GM23248 (cell line): ENCODE measurements around the gene ALDH3B1. TPM values are rescaled to one million over a fixed set of nuclear protein-coding genes. Genes with fewer than 3 reads are reported as not detected.

ENCODE experiments used
- DNase-seq: peaks from one replicate; pipeline ENCODE4 v3.0.0-alpha.2; 2015
- H2AFZ ChIP-seq: fragments of 200-600 bp; sonication (generic); 2 replicates; pipeline ENCODE4 v1.6.1; 2016; ENCODE audit warnings: antibody characterized with exemption
- H3F3A ChIP-seq: fragments of 200-600 bp; sonication (generic); 2 replicates; pipeline ENCODE4 v1.6.1; 2016; ENCODE audit warnings: mild to moderate bottlenecking, antibody characterized with exemption, mixed run types; ENCODE audit not compliant: insufficient read depth
- H3K27ac ChIP-seq: fragments of 200-600 bp; sonication (generic); 2 replicates; pipeline ENCODE4 v1.5.1; 2016; ENCODE audit warnings: mild to moderate bottlenecking
- H3K27me3 ChIP-seq: fragments of 200-600 bp; sonication (generic); replicated peaks from 2 replicates; pipeline ENCODE4 v1.6.1; 2016; ENCODE audit warnings: mild to moderate bottlenecking; ENCODE audit not compliant: insufficient read depth
- H3K36me3 ChIP-seq: fragments of 200-600 bp; sonication (generic); 2 replicates; pipeline ENCODE4 v1.6.1; 2016; ENCODE audit warnings: low read depth, mild to moderate bottlenecking
- H3K4me1 ChIP-seq: fragments of 200-600 bp; sonication (generic); 2 replicates; pipeline ENCODE4 v1.6.1; 2016; ENCODE audit warnings: mild to moderate bottlenecking; ENCODE audit not compliant: insufficient read depth
- H3K4me2 ChIP-seq: fragments of 200-600 bp; sonication (generic); one replicate; pipeline ENCODE4 v1.6.1; 2016; ENCODE audit warnings: mild to moderate bottlenecking; ENCODE audit not compliant: unreplicated experiment
- H3K4me3 ChIP-seq: fragments of 200-600 bp; sonication (generic); 2 replicates; pipeline ENCODE4 v1.5.1; 2016; ENCODE audit warnings: mild to moderate bottlenecking
- H3K79me2 ChIP-seq: fragments of 200-600 bp; sonication (generic); 2 replicates; pipeline ENCODE4 v1.6.1; 2016; ENCODE audit warnings: mild to moderate bottlenecking; ENCODE audit not compliant: insufficient read depth
- H3K9ac ChIP-seq: fragments of 200-600 bp; sonication (generic); 2 replicates; pipeline ENCODE4 v1.6.1; 2016; ENCODE audit warnings: mild to moderate bottlenecking
- H3K9me2 ChIP-seq: fragments of 200-600 bp; sonication (generic); 2 replicates; pipeline ENCODE4 v1.6.1; 2016; ENCODE audit warnings: mixed run types, mild to moderate bottlenecking, moderate library complexity; ENCODE audit not compliant: insufficient read depth
- H3K9me3 ChIP-seq: fragments of 200-600 bp; sonication (generic); one replicate; pipeline ENCODE4 v1.6.1; 2017; ENCODE audit warnings: low read depth
- H4K20me1 ChIP-seq: fragments of 200-600 bp; sonication (generic); 2 replicates; pipeline ENCODE4 v1.6.0; 2016; ENCODE audit not compliant: insufficient read depth
- EZH2 ChIP-seq: fragments of 200-600 bp; sonication (generic); IDR thresholded peaks from 2 replicates; pipeline ENCODE4 v1.6.1; 2018; ENCODE audit warnings: antibody characterized with exemption, mild to moderate bottlenecking; ENCODE audit not compliant: insufficient read depth, poor library complexity, severe bottlenecking
- EZH2phosphoT487 ChIP-seq: fragments of 200-600 bp; sonication (generic); IDR thresholded peaks from 2 replicates; pipeline ENCODE4 v1.6.1; 2018; ENCODE audit warnings: antibody characterized with exemption, moderate library complexity, mild to moderate bottlenecking, low read depth; ENCODE audit not compliant: insufficient read depth
- WGBS, 2 experiments: methylation state at CpG; one replicate each; pipeline ENCODE4 v1.1.6; 2015 to 2017; ENCODE audit warnings: low lambda C conversion rate in 2 of 2, low coverage in 1 of 2; ENCODE audit errors: missing lambda C conversion rate in 2 of 2; 5-methylcytosine and 5-hydroxymethylcytosine counted together
- in situ Hi-C: fragments of 300-500 bp; cut with MboI; formaldehyde crosslinking; loops from 2 replicates; pipeline ENCODE4 v1.15.0; 2020
- polyA plus RNA-seq: library from polyadenylated mRNA; unstranded; fragments of >200 nt; fragmentation: Nextera tagmentation; extraction: Ambion mirVana; gene quantifications from 2 replicates; pipeline ENCODE4 v1.2.1, GENCODE V29; 2016
- total RNA-seq: library from RNA; depleted of rRNA; stranded (reverse); fragments of >200 nt; shearing (Covaris generic); gene quantifications from 2 replicates; pipeline ENCODE4 v1.2.3, GENCODE V29; 2014

ALDH3B1 gene
- total and polyA plus RNA-seq, 2 experiments from 2014 or later = 42.7 to 63.9 TPM

DNA sequence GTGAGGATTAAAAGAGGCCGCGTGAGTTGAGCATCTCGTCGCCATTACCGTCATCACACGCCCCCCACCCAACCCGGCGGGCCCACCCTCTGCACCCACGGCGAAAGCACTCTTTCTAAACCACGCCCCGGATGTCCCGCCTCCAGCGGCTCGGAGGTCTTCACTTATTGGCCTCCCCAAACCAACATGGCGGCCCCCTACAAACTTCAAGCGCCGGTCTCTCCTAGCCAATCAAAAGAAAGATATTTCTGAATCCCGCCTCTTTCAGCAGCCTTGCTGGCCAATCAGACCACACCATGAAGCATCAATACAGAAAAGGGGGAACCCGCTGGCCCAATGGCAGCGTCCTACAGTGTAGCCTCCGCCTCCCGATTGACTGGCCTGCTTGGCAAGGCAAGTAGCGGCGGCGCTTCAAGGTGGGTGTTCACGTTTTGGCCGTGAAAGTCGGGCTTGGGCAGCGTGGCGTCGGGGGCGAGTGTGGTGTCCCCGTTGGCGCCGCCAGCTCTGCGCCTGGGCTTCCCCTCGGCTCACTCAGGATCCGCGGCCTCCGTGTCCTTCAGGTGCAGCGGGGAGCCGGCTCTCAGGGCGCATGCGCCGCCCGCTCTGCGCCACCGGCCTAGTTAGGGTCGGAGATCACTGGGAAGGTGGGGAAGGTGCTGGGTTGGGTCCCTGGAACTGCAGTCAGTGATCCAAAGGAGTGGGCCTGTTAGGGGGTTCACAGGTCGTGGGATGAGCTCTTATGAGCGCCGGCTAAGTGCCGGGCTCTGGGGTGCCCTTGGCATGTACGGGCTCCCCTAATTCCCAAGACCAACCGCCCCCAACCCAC, 20.4 kb downstream of the ALDH3B1 start, which contains the start of gene NDUFS8:
NDUFS8 (plus strand) TSS at position 364 of the 826 bp plus-strand sequence. CDS start 1,471 bp downstream, outside the sequence.
- peak within 1 kb of the TSS; percentile 97 for H3K27ac ChIP-seq
- peaks cover 3% of the 10 kb centered on the region; the same call in 1 of the 2 replicates for H3K36me3 ChIP-seq
- H3K9me2 ChIP-seq = no peaks in the 10 kb centered on the region
- H3K9ac ChIP-seq = peak within 1 kb of the TSS; percentile 94
- peak; percentile 99 for DNase-seq
- peak within 1 kb of the TSS; percentile 87 for H2AFZ ChIP-seq
- peaks cover 37% of the 10 kb centered on the region for H3K4me1 ChIP-seq
- H3K4me3 ChIP-seq = peak within 1 kb of the TSS; percentile 86
- in situ Hi-C loops = no loop called here
- WGBS, 2 experiments = 1% methylated on average over 50 to 52 of the region's 56 CpGs
- H3F3A ChIP-seq = peaks cover 20% of the 10 kb centered on the region
- H3K9me3 ChIP-seq = no peaks in the 10 kb centered on the region
- no peaks in the 10 kb centered on the region for H4K20me1 ChIP-seq
- peak within 1 kb of the TSS; percentile 96 for H3K4me2 ChIP-seq
- no peak for TF ChIP-seq EZH2phosphoT487
- TF ChIP-seq EZH2 = no peak
- H3K79me2 ChIP-seq = peaks cover 33% of the 10 kb centered on the region
- no peaks in the 10 kb centered on the region for H3K27me3 ChIP-seq

- H3K9ac ChIP-seq = peak overlapping the region; percentile 94
- WGBS, 2 experiments = 15% methylated on average over 10 of the region's 10 CpGs
- H3K4me1 ChIP-seq = peaks cover 37% of the 10 kb centered on the region
- no peaks in the 10 kb centered on the region for H3K27me3 ChIP-seq
- H3K27ac ChIP-seq = peak overlapping the region; percentile 63
- H3K79me2 ChIP-seq = peaks cover 33% of the 10 kb centered on the region
- peak overlapping the region; percentile 96 for H3K4me2 ChIP-seq
- H2AFZ ChIP-seq = peak overlapping the region; percentile 87
- DNase-seq = peak; percentile 60
- peaks cover 3% of the 10 kb centered on the region; the same call in 1 of the 2 replicates for H3K36me3 ChIP-seq
- H3K9me3 ChIP-seq = no peaks in the 10 kb centered on the region
- H3F3A ChIP-seq = peaks cover 20% of the 10 kb centered on the region
- TF ChIP-seq EZH2 (no peak), EZH2phosphoT487 (no peak)
- no peaks in the 10 kb centered on the region for H3K9me2 ChIP-seq
- H4K20me1 ChIP-seq = no peaks in the 10 kb centered on the region
- in situ Hi-C loops = no loop called here
- peak overlapping the region; percentile 86 for H3K4me3 ChIP-seq
Observed at GRCh38 chr11:68031144-68031464, 21.0 kb downstream of the ALDH3B1 start.

DNA sequence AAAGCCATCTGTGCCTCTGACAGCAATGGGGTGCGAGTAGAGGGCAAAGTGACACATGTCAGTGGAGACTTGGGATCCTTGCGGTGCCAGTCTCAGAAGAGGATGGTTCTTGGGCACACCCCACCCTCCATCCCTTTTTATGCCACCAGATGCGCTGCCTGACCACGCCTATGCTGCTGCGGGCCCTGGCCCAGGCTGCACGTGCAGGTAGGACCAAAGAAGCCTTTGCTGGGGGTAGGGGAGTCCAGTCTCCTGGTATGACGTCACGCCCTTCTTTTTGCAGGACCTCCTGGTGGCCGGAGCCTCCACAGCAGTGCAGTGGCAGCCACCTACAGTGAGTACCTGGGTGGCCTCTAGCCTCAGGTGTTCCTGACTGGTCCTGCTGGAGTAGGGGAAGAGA, 21.9 kb downstream of the ALDH3B1 start:
- Histone ChIP-seq H3K4me1 (peaks cover 36% of the 10 kb centered on the region), H3K27me3 (no peaks in the 10 kb centered on the region), H3K9me3 (no peaks in the 10 kb centered on the region), H3K27ac (no peak overlapping the region), H3K79me2 (peaks cover 33% of the 10 kb centered on the region), H4K20me1 (no peaks in the 10 kb centered on the region), H3F3A (peaks cover 20% of the 10 kb centered on the region), H3K4me2 (peak overlapping the region; percentile 96), H3K9me2 (no peaks in the 10 kb centered on the region), H3K36me3 (peaks cover 3% of the 10 kb centered on the region; the same call in 1 of the 2 replicates), H3K9ac (peak overlapping the region; percentile 94), H3K4me3 (no peak overlapping the region), H2AFZ (no peak overlapping the region)
- TF ChIP-seq EZH2 (no peak), EZH2phosphoT487 (no peak)
- WGBS, 2 experiments = 81 to 94% methylated on average over 8 to 9 of the region's 9 CpGs
- in situ Hi-C loops = no loop called here
- DNase-seq = no peak

- in situ Hi-C loops = no loop called here
- H2AFZ ChIP-seq = no peak overlapping the region
- H3K36me3 ChIP-seq = peaks cover 3% of the 10 kb centered on the region; the same call in 1 of the 2 replicates
Observed at GRCh38 chr11:68032997-68033707, 23.0 kb downstream of the ALDH3B1 start.

More at GRCh38 chr11:68032997-68033707, 23.0 kb downstream of the ALDH3B1 start:
- H3K9me2 ChIP-seq = no peaks in the 10 kb centered on the region
- H3K79me2 ChIP-seq = peaks cover 37% of the 10 kb centered on the region
- 87 to 90% methylated on average over 29 of the region's 29 CpGs for WGBS, 2 experiments
- peaks cover 16% of the 10 kb centered on the region for H3F3A ChIP-seq
- no peak for DNase-seq
- H3K27me3 ChIP-seq = no peaks in the 10 kb centered on the region
- no peak overlapping the region for H3K4me3 ChIP-seq
- no peaks in the 10 kb centered on the region for H4K20me1 ChIP-seq
- TF ChIP-seq EZH2 (no peak), EZH2phosphoT487 (no peak)
- peaks cover 29% of the 10 kb centered on the region for H3K4me1 ChIP-seq
- H3K27ac ChIP-seq = no peak overlapping the region
- H3K4me2 ChIP-seq = no peak overlapping the region
- H3K9ac ChIP-seq = no peak overlapping the region
- no peaks in the 10 kb centered on the region for H3K9me3 ChIP-seq
